GM18519 (cell line): ENCODE results near the gene UBD.

Experiments used
- ATAC-seq: cut with Tn5 transposase; IDR thresholded peaks from one replicate; pipeline ENCODE4 v1.9.1; 2021; ENCODE audit warnings: mild to moderate bottlenecking, moderate library complexity; ENCODE audit not compliant: unreplicated experiment, low FRiP score

Gene UBD

GRCh38 chr6:29561606-29562181 is 2.2 kb upstream of the UBD start:
- no peak for ATAC-seq

- ATAC-seq = no peak
Measured at GRCh38 chr6:29561091-29561490, 1.6 kb upstream of the UBD start.

GRCh38 chr6:29558439-29559079 is 973 bp downstream of the UBD start:
- ATAC-seq = no peak

DNA sequence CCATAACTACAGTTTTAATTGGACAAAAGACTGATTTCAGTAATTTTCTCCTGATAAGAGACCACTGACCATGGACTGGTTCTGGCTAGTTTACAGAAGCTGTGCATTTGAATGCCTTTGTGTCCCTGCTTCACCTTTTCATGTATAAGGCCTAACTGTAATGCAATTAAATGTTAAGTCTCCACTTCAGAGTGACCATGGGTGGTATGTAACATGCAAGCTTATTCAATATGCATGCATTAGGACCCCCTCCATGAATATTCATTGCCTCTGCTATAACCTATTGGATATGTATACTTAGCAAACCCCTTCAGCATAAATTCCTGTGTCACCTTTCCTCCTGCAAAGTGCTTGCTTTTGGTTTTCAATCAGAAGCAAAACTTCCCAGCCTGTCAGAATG is 2.2 kb downstream of the UBD start:
- ATAC-seq = no peak

DNA sequence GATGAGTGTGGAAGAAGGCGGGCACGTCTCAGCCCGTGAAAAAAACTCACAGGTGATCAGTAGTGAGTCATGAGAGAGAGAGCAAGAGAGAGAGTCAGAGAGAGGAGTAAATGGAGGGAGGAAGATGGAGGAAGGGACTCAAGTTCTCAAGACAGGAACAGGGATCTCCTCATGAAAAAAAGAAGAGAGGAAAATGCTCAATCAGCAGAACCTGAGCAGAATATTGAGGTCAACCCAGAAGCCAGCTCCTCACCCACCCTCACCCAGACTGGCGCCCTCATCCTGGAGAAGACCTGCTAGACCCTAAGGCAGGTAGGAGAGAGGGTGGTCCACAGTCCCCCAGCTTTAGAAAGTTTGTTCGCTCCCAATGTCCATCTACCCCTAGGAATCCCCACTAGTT is 4.8 kb downstream of the UBD start:
- no peak for ATAC-seq

GRCh38 chr6:29553268-29554057 is 6.1 kb downstream of the UBD start:
- no peak for ATAC-seq

DNA sequence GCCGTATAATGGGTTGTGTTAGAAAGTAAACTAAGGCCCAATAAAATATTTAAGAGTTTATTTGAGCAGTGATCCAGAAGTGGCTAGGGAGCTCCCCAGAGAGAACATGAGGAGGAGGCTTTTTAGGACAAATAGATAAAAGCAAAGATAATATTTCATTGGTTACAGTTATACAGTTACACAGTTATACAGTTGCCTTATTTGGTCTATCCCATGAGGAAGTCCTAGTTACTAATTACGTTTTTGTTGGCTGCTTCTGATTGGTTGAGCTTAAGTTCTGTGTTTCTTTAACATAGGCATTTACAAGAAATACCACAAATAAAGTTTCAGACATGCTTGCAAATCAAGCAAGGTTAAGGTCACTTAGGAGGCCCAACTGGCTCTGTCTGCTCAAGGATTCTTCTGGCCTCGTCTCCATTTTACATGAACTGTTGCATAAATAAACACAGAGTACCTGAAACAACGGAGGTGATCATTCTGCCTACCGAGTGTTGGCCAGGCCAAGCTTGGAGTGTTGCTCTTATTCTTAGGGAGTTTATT is 7.0 kb downstream of the UBD start:
- ATAC-seq = peak; percentile 93

- ATAC-seq = no peak
Measured at GRCh38 chr6:29547573-29547972, 12.0 kb downstream of the UBD start.

DNA sequence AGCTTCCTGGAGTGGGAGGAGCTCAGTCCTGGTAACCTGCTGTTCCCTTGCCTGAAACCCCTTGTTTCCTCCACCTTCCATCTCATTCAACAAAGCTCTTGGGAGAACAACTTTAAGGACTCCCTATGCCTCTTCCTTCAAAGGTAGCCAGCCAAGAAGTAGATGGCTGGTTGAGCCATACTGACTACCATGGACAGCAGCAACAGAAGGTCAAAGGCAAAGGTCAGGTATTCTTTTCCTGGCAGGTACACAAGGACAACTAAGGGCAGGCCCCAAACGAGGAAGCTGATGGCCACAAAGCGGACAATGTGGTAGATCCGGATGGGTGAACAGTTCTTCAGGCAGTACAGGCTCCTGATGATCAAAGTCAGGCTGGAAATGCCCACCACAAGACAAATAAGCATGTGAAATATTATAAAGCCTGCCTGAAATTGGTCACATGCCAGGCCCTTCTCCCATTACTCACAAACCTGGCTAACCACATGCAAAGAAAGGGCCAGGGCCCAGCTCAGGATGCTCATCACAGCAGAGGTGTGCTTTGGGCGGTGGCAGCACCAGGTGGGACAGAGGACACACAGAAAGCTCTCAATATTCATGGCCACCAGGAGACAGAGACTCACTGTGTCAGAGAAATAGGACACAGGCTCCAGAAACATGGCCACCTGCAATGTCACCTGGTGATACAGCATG is 21.7 kb downstream of the UBD start:
- ATAC-seq = no peak

GRCh38 chr6:29532320-29532951 is 27.1 kb downstream of the UBD start:
- ATAC-seq = no peak

- ATAC-seq = no peak
Measured at GRCh38 chr6:29531668-29532067, 27.9 kb downstream of the UBD start.

DNA sequence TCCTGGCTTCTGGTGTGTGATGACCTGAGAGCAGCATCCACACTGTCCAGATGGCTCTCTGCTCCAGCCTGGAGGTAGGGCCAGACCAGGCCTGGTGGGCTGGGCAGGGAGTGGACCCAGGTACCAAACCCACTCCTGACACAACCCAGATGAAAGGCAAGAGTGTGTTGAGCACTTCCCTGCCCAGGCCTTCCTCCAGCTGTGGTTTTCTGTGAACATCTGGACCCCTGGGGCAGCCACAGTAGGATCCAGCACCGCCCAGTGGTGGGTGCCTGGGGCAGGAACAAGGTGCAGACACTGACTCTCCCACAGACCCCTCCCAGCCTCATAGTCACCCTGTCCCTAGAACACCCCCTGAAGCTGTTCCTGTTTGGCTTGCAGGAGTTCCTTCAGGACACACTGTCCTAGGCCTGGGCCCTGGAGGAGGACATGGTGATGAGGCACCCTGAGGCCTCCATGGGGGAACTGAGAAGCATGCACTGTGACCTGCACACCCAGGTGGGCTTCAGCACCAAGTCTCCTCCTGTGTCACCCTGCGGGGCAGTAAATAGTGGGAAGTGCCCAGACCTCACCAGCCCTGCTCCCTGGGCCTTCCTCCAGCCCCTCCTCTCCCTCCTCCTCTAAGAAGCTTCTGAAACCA is 28.7 kb downstream of the UBD start:
- ATAC-seq = no peak

GRCh38 chr6:29529956-29530355 is 29.6 kb downstream of the UBD start:
- ATAC-seq = no peak

GRCh38 chr6:29528988-29529560 is 30.5 kb downstream of the UBD start:
- ATAC-seq = no peak

GRCh38 chr6:29528300-29528931 is 31.1 kb downstream of the UBD start:
- no peak for ATAC-seq

- no peak for ATAC-seq
Measured at GRCh38 chr6:29527564-29527963, 32.0 kb downstream of the UBD start.

GRCh38 chr6:29527126-29527525 is 32.4 kb downstream of the UBD start:
- ATAC-seq = no peak

DNA sequence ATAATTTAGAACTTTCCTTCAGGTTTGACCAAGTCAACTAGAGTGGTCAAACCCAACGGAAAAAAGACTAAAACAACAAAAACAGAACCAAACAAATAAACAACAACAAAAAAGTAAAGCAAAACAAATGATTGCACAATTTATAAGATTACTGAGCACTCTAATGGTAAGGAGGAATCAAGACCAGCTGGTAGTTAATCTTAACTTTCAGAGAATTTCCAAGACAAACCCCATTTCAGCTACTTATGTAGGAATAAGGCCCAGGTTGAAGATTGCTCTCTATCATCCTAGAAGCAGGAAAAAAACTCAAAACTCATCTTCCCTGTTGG is 34.3 kb downstream of the UBD start:
- no peak for ATAC-seq
